PC-9 (cell line): ENCODE data around the gene TSPAN3. TPM values are rescaled to one million over a fixed set of nuclear protein-coding genes. Genes with fewer than 3 reads are reported as not detected.

ENCODE experiments used
- BruUV-seq: library from RNA; stranded (reverse); fragments of 400-500 nt; replicated peaks from 2 replicates; lab custom pipeline; 2021; lab: Mats Ljungman, UMichigan
- CTCF ChIA-PET: fragments of 300-600 bp; sonication (Branson Sonifier 250); formaldehyde crosslinking; loops from one replicate; lab custom pipeline; 2022; ENCODE audit warnings: antibody characterized with exemption; lab: Charles Lee
- POLR2A ChIA-PET: fragments of 300-600 bp; sonication (Branson Sonifier 250); formaldehyde crosslinking; loops from one replicate; lab custom pipeline; 2022; ENCODE audit warnings: antibody characterized with exemption; ENCODE audit not compliant: unreplicated experiment; lab: Charles Lee
- DNase-seq, 2 experiments: peaks; one replicate each; pipeline versions ENCODE4 v3.0.0 to v3.0.0-alpha.2; 2015 to 2022; ENCODE audit warnings: mixed read lengths in 1 of 2
- H2AFZ ChIP-seq: fragments of 200-600 bp; sonication (generic); 2 replicates; pipeline ENCODE4 v1.8.1; 2017; ENCODE audit warnings: antibody characterized with exemption
- H3F3A ChIP-seq: fragments of 200-600 bp; sonication (generic); 2 replicates; pipeline ENCODE4 v1.8.1; 2017; ENCODE audit warnings: antibody characterized with exemption, mild to moderate bottlenecking, low read depth; ENCODE audit not compliant: insufficient read depth
- H3K27ac ChIP-seq: fragments of 200-600 bp; sonication (generic); 2 replicates; pipeline ENCODE4 v1.6.1; 2016; ENCODE audit warnings: mixed run types
- H3K27me3 ChIP-seq: fragments of 200-600 bp; sonication (generic); 2 replicates; pipeline ENCODE4 v1.6.1; 2016; ENCODE audit warnings: low read depth, mixed run types; ENCODE audit not compliant: insufficient read depth
- H3K36me3 ChIP-seq: fragments of 200-600 bp; sonication (generic); 2 replicates; pipeline ENCODE4 v1.6.1; 2016; ENCODE audit warnings: low read depth, mixed run types
- H3K4me1 ChIP-seq: fragments of 200-600 bp; sonication (generic); replicated peaks from 2 replicates; pipeline ENCODE4 v1.6.1; 2016; ENCODE audit warnings: mixed run types; ENCODE audit not compliant: insufficient read depth
- H3K4me2 ChIP-seq: fragments of 200-600 bp; sonication (generic); 2 replicates; pipeline ENCODE4 v1.6.1; 2017; ENCODE audit warnings: mixed run types
- H3K4me3 ChIP-seq: fragments of 200-600 bp; sonication (generic); 2 replicates; pipeline ENCODE4 v1.6.1; 2016; ENCODE audit warnings: mixed run types
- H3K79me2 ChIP-seq: fragments of 200-600 bp; sonication (generic); 2 replicates; pipeline ENCODE4 v1.6.1; 2017; ENCODE audit warnings: low read depth, mixed run types
- H3K9me2 ChIP-seq: fragments of 200-600 bp; sonication (generic); 2 replicates; pipeline ENCODE4 v1.8.1; 2017; ENCODE audit warnings: mild to moderate bottlenecking; ENCODE audit not compliant: insufficient read depth
- H3K9me3 ChIP-seq: fragments of 200-600 bp; sonication (generic); 2 replicates; pipeline ENCODE4 v1.8.1; 2016; ENCODE audit warnings: low read depth; ENCODE audit not compliant: insufficient read depth
- H4K20me1 ChIP-seq: fragments of 200-600 bp; sonication (generic); 2 replicates; pipeline ENCODE4 v1.8.1; 2017; ENCODE audit not compliant: insufficient read depth
- EZH2 ChIP-seq: fragments of 200-600 bp; sonication (generic); IDR thresholded peaks from 2 replicates; pipeline ENCODE4 v1.8.0; 2017; ENCODE audit warnings: antibody characterized with exemption, low read depth
- intact Hi-C: fragments of 100-400 bp; cut with micrococcal nuclease; formaldehyde crosslinking; loops from one replicate; pipeline ENCODE4 v1.10.0; 2022; ENCODE audit not compliant: unreplicated experiment
- total RNA-seq: library from RNA; stranded (reverse); gene quantifications from 2 replicates; pipeline ENCODE4 v1.2.3, GENCODE V29; 2021
- TF ChIP-seq, protein P1 (sequence below): fragments of 200-600 bp; sonication (generic); conservative IDR thresholded peaks from 2 replicates; pipeline ENCODE4 v1.6.1; 2017; ENCODE audit warnings: mixed run types, antibody characterized with exemption, mild to moderate bottlenecking, moderate library complexity

Gene TSPAN3
- total RNA-seq, 1 experiment from 2014 or later = 151 TPM

- H4K20me1 ChIP-seq = 0 out of 2 replicates have a peak, but pooled peaks cover 7% of the 10 kb centered on the region
- CTCF ChIA-PET = no interaction called here
- intact Hi-C loops = no loop called here
Measured at GRCh38 chr15:77060546-77060945, 10.4 kb downstream of the TSPAN3 start.

DNA sequence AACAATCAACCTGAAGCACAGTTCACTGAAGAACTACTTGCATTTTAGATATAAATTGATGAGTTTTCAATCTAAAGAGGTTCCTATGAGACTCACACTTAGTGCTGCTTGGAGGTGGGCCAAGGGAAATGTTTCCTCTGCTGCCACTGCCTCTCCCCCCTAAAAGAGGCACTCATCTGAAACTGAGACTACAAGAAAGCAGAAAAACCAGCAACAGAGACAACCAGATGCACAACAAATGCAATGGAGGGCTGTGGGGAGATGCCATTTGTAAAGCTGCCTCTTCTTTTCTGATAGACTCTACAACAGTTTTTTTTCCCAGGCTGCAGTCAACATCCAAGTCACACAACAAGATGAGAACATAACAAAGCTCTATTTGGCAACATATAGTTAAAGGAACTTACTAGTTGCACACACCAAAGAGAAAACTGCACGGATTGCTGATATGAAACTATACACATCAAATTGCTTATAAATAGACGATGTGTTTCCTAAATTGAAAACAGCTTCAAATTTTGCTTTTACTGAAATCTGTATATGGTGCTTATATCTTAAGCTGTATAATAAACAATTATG is 11.0 kb downstream of the TSPAN3 start:
- Histone ChIP-seq H3K36me3 (peaks cover 3% of the 10 kb centered on the region; the same call in 1 of the 2 replicates), H3K4me1 (peaks cover 47% of the 10 kb centered on the region), H4K20me1 (0 out of 2 replicates have a peak, but pooled peaks cover 7% of the 10 kb centered on the region), H3K4me3 (no peak overlapping the region), H3K9me3 (no peaks in the 10 kb centered on the region), H3K79me2 (peaks cover 66% of the 10 kb centered on the region), H2AFZ (no peak overlapping the region), H3K9me2 (no peaks in the 10 kb centered on the region), H3K27me3 (no peaks in the 10 kb centered on the region), H3F3A (peaks cover 29% of the 10 kb centered on the region), H3K4me2 (no peak overlapping the region), H3K27ac (no peak overlapping the region)
- ChIA-PET CTCF (no interaction called here), POLR2A (no interaction called here)
- no TSS peak for BruUV-seq
- TF ChIP-seq EZH2 = no peak
- TF ChIP-seq, protein P1, sequence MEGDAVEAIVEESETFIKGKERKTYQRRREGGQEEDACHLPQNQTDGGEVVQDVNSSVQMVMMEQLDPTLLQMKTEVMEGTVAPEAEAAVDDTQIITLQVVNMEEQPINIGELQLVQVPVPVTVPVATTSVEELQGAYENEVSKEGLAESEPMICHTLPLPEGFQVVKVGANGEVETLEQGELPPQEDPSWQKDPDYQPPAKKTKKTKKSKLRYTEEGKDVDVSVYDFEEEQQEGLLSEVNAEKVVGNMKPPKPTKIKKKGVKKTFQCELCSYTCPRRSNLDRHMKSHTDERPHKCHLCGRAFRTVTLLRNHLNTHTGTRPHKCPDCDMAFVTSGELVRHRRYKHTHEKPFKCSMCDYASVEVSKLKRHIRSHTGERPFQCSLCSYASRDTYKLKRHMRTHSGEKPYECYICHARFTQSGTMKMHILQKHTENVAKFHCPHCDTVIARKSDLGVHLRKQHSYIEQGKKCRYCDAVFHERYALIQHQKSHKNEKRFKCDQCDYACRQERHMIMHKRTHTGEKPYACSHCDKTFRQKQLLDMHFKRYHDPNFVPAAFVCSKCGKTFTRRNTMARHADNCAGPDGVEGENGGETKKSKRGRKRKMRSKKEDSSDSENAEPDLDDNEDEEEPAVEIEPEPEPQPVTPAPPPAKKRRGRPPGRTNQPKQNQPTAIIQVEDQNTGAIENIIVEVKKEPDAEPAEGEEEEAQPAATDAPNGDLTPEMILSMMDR = no peak
- intact Hi-C loops = no loop called here
- DNase-seq = no peak

More at GRCh38 chr15:77060546-77060945, 10.4 kb downstream of the TSPAN3 start:
- DNase-seq = no peak
- no TSS peak for BruUV-seq
- Histone ChIP-seq H3K4me3 (no peak overlapping the region), H3F3A (peaks cover 36% of the 10 kb centered on the region), H3K4me2 (no peak overlapping the region), H3K36me3 (peaks cover 1% of the 10 kb centered on the region; the same call in 1 of the 2 replicates), H2AFZ (no peak overlapping the region), H3K9me3 (no peaks in the 10 kb centered on the region), H3K4me1 (peaks cover 54% of the 10 kb centered on the region), H3K27me3 (no peaks in the 10 kb centered on the region), H3K27ac (no peak overlapping the region), H3K9me2 (no peaks in the 10 kb centered on the region), H3K79me2 (peaks cover 73% of the 10 kb centered on the region)
- TF ChIP-seq, protein P1 = no peak
- no peak for TF ChIP-seq EZH2
- POLR2A ChIA-PET = no interaction called here

- intact Hi-C loops = no loop called here
- no peak for DNase-seq
- Histone ChIP-seq H3K79me2 (peaks cover 60% of the 10 kb centered on the region), H3K4me3 (no peak overlapping the region), H3K27ac (peak overlapping the region; percentile 9; the same call in 1 of the 2 replicates), H2AFZ (no peak overlapping the region), H3K4me2 (no peak overlapping the region), H3K36me3 (peaks cover 10% of the 10 kb centered on the region), H3F3A (peaks cover 15% of the 10 kb centered on the region), H3K27me3 (no peaks in the 10 kb centered on the region), H3K9me3 (no peaks in the 10 kb centered on the region), H4K20me1 (0 out of 2 replicates have a peak, but pooled peaks cover 7% of the 10 kb centered on the region), H3K9me2 (no peaks in the 10 kb centered on the region), H3K4me1 (peaks cover 42% of the 10 kb centered on the region)
- POLR2A ChIA-PET = interaction anchor here (0.6 kb wide), 1 partner anchor 49 kb away, joined by 3 read pairs; no protein-coding TSS in a partner anchor
- no TSS peak for BruUV-seq
- CTCF ChIA-PET = interaction anchor here (0.6 kb wide), 1 partner anchor 29 kb away, joined by 3 read pairs; no protein-coding TSS in a partner anchor
- TF ChIP-seq, protein P1 = no peak
- no peak for TF ChIP-seq EZH2
Measured at GRCh38 chr15:77058468-77058867, 12.4 kb downstream of the TSPAN3 start.
